ENCODE measurements around the gene CHKA. TPM values are rescaled to one million over a fixed set of nuclear protein-coding genes. Genes with fewer than 3 reads are reported as not detected.

Gene CHKA
- total RNA-seq, 1 donor from 2014 or later: 60.4 TPM

DNA sequence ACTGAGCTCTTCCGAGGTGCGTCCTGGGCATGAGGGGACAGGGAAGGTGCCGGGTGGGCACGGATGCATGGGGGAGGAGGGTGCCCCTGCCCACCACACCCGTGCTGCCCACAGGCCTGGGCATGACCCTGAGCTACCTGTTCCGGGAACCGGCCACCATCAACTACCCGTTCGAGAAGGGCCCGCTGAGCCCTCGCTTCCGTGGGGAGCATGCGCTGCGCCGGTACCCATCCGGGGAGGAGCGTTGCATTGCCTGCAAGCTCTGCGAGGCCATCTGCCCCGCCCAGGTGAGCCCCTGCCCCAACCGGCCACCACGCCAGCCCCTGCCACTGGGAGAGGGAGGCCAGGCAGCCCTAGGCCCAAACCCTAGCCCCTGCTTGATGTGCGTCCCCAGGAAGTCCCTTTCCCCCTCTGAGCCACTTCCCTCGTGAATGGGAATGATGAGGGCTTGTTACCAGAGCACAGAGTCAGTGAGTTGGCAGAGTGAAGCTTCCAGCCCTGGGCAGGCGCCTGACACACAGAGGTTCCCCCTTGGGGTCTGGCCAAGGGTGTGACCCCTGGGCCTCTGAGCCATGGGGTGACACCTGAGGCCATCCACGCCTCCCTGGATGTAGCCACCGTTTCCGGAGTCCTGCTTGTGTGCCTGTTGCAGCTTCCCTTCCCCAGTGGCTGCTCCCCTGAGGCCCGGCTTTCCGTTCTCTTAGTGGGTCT is 88.0 kb downstream of the CHKA start:
- no peaks in the 10 kb centered on the region for H3K9me3 Mint-ChIP-seq (ENCODE audit: low read depth)
- no peak for DNase-seq (ENCODE audit: low spot score, unreplicated experiment)
- TF ChIP-seq, protein P1, sequence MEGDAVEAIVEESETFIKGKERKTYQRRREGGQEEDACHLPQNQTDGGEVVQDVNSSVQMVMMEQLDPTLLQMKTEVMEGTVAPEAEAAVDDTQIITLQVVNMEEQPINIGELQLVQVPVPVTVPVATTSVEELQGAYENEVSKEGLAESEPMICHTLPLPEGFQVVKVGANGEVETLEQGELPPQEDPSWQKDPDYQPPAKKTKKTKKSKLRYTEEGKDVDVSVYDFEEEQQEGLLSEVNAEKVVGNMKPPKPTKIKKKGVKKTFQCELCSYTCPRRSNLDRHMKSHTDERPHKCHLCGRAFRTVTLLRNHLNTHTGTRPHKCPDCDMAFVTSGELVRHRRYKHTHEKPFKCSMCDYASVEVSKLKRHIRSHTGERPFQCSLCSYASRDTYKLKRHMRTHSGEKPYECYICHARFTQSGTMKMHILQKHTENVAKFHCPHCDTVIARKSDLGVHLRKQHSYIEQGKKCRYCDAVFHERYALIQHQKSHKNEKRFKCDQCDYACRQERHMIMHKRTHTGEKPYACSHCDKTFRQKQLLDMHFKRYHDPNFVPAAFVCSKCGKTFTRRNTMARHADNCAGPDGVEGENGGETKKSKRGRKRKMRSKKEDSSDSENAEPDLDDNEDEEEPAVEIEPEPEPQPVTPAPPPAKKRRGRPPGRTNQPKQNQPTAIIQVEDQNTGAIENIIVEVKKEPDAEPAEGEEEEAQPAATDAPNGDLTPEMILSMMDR (IDR thresholded peaks at IDR 0.05; ENCODE audit: unreplicated experiment): no peak
- no peaks in the 10 kb centered on the region for H3K36me3 Mint-ChIP-seq (ENCODE audit: insufficient read depth)
- H3K27ac Mint-ChIP-seq: no peak overlapping the region
- H3K27me3 Mint-ChIP-seq: no peaks in the 10 kb centered on the region
- H3K4me1 Mint-ChIP-seq (ENCODE audit: low read depth): peaks cover 10% of the 10 kb centered on the region
- no peak overlapping the region for H3K4me3 Mint-ChIP-seq (ENCODE audit: low read depth)

DNA sequence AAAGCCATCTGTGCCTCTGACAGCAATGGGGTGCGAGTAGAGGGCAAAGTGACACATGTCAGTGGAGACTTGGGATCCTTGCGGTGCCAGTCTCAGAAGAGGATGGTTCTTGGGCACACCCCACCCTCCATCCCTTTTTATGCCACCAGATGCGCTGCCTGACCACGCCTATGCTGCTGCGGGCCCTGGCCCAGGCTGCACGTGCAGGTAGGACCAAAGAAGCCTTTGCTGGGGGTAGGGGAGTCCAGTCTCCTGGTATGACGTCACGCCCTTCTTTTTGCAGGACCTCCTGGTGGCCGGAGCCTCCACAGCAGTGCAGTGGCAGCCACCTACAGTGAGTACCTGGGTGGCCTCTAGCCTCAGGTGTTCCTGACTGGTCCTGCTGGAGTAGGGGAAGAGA is 89.2 kb downstream of the CHKA start:
- peak overlapping the region; percentile 93 for H3K4me3 Mint-ChIP-seq (ENCODE audit: low read depth)
- H3K9me3 Mint-ChIP-seq (ENCODE audit: low read depth): no peaks in the 10 kb centered on the region
- DNase-seq (ENCODE audit: low spot score, unreplicated experiment): no peak
- H3K27me3 Mint-ChIP-seq: no peaks in the 10 kb centered on the region
- H3K36me3 Mint-ChIP-seq (ENCODE audit: insufficient read depth): no peaks in the 10 kb centered on the region
- H3K4me1 Mint-ChIP-seq (ENCODE audit: low read depth): peaks cover 10% of the 10 kb centered on the region
- TF ChIP-seq, protein P1 (IDR thresholded peaks at IDR 0.05; ENCODE audit: unreplicated experiment): no peak
- no peak overlapping the region for H3K27ac Mint-ChIP-seq

DNA sequence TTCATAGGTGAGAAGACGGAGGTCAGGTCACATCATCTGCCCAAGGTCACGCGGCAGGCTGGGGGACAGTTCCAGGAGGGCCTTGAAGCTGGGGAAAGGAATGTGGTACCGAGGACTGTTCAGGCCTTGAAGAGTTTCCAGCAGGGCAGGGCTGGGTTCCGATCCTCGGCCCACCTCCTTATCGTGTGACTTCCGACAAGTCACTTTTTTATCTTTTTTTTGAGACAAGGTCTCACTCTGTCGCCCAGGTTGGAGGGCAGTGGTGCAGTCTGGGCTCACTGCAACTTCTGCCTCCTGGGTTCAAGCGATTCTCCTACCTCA is 90.1 kb downstream of the CHKA start:
- Mint-ChIP-seq H3K36me3 (ENCODE audit: insufficient read depth) (no peaks in the 10 kb centered on the region), H3K27me3 (no peaks in the 10 kb centered on the region), H3K4me1 (ENCODE audit: low read depth) (peaks cover 10% of the 10 kb centered on the region), H3K4me3 (ENCODE audit: low read depth) (peak overlapping the region; percentile 93), H3K9me3 (ENCODE audit: low read depth) (no peaks in the 10 kb centered on the region), H3K27ac (peak overlapping the region; percentile 95)
- TF ChIP-seq, protein P1 (IDR thresholded peaks at IDR 0.05; ENCODE audit: unreplicated experiment): no peak
- no peak for DNase-seq (ENCODE audit: low spot score, unreplicated experiment)

DNA sequence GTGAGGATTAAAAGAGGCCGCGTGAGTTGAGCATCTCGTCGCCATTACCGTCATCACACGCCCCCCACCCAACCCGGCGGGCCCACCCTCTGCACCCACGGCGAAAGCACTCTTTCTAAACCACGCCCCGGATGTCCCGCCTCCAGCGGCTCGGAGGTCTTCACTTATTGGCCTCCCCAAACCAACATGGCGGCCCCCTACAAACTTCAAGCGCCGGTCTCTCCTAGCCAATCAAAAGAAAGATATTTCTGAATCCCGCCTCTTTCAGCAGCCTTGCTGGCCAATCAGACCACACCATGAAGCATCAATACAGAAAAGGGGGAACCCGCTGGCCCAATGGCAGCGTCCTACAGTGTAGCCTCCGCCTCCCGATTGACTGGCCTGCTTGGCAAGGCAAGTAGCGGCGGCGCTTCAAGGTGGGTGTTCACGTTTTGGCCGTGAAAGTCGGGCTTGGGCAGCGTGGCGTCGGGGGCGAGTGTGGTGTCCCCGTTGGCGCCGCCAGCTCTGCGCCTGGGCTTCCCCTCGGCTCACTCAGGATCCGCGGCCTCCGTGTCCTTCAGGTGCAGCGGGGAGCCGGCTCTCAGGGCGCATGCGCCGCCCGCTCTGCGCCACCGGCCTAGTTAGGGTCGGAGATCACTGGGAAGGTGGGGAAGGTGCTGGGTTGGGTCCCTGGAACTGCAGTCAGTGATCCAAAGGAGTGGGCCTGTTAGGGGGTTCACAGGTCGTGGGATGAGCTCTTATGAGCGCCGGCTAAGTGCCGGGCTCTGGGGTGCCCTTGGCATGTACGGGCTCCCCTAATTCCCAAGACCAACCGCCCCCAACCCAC is 90.7 kb downstream of the CHKA start, which contains the start of gene NDUFS8:
Gene NDUFS8 (plus strand): TSS at position 364 of the 826 bp plus-strand sequence. CDS start 1,471 bp downstream, outside the sequence.
- DNase-seq (ENCODE audit: low spot score, unreplicated experiment): peak; percentile 88
- H3K27ac Mint-ChIP-seq: peak within 1 kb of the TSS; percentile 95
- peaks cover 1% of the 10 kb centered on the region for H3K36me3 Mint-ChIP-seq (ENCODE audit: insufficient read depth)
- H3K9me3 Mint-ChIP-seq (ENCODE audit: low read depth): no peaks in the 10 kb centered on the region
- TF ChIP-seq, protein P1 (IDR thresholded peaks at IDR 0.05; ENCODE audit: unreplicated experiment): no peak
- H3K4me3 Mint-ChIP-seq (ENCODE audit: low read depth): peak within 1 kb of the TSS; percentile 93
- no peaks in the 10 kb centered on the region for H3K27me3 Mint-ChIP-seq
- peaks cover 10% of the 10 kb centered on the region for H3K4me1 Mint-ChIP-seq (ENCODE audit: low read depth)

DNA sequence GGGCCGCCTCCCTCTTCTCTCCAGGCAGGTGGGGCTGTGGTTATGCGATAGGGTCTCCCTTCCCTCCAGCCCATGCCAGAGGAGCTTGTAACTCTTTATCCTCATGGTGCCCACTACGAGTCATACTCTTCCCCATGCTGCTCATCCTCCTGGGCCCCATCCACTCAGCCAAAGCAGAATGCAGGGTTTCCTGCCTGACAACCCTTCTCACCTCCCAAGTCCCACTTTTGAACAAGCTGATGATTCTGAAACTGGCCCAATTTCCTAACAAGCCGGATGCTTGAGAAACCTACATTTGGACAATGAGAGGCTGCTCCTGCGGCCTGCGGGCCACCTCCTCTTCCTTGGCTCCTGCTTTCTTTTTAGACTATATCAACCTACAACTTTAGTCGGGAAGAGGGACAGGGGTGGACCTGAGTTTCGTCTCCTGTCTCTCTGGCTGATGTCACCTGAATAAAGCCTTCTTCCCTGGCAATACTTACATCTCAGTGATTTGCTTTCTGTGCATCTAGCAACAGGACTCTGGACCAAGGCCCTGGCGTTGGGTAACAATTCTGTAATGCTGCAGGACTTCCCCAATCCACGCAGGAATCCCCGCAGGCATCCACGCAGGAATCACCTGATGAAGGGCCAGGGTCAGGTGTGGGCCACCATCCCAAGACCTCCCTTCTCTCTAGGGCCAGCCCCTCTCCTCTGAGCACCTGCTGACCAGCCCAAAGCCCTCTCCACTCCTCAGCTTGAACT is 92.2 kb downstream of the CHKA start:
- Mint-ChIP-seq H3K36me3 (ENCODE audit: insufficient read depth) (peaks cover 6% of the 10 kb centered on the region), H3K27ac (peak overlapping the region; percentile 43), H3K4me1 (ENCODE audit: low read depth) (peaks cover 10% of the 10 kb centered on the region), H3K4me3 (ENCODE audit: low read depth) (peak overlapping the region; percentile 93), H3K9me3 (ENCODE audit: low read depth) (no peaks in the 10 kb centered on the region), H3K27me3 (no peaks in the 10 kb centered on the region)
- no peak for DNase-seq (ENCODE audit: low spot score, unreplicated experiment)
- TF ChIP-seq, protein P1 (IDR thresholded peaks at IDR 0.05; ENCODE audit: unreplicated experiment): no peak
